Endothelial cell (in vitro differentiated cells): ENCODE data around the gene RAD51B. TPM values are rescaled to one million over a fixed set of nuclear protein-coding genes. Genes with fewer than 3 reads are reported as not detected.

Source experiments
- DNase-seq: peaks from one replicate; pipeline ENCODE4 v3.0.0; 2021; ENCODE audit warnings: low spot score
- H3K27ac Mint-ChIP-seq: one replicate; pipeline ENCODE4 v1.8.0; 2021; ENCODE audit warnings: mixed read lengths, inconsistent platforms; ENCODE audit not compliant: unreplicated experiment
- H3K27me3 Mint-ChIP-seq: one replicate; pipeline ENCODE4 v1.8.0; 2021; ENCODE audit warnings: mild to moderate bottlenecking, moderate library complexity, mixed read lengths, inconsistent platforms; ENCODE audit not compliant: unreplicated experiment
- H3K36me3 Mint-ChIP-seq: one replicate; pipeline ENCODE4 v1.8.0; 2021; ENCODE audit warnings: mild to moderate bottlenecking, low read depth, mixed read lengths, inconsistent platforms; ENCODE audit not compliant: unreplicated experiment
- H3K4me1 Mint-ChIP-seq: one replicate; pipeline ENCODE4 v1.8.0; 2021; ENCODE audit warnings: mild to moderate bottlenecking, mixed read lengths, inconsistent platforms; ENCODE audit not compliant: unreplicated experiment
- H3K4me3 Mint-ChIP-seq: one replicate; pipeline ENCODE4 v1.8.0; 2021; ENCODE audit warnings: mild to moderate bottlenecking, mixed read lengths, inconsistent platforms; ENCODE audit not compliant: unreplicated experiment
- H3K9me3 Mint-ChIP-seq: one replicate; pipeline ENCODE4 v1.8.0; 2021; ENCODE audit warnings: mixed read lengths, inconsistent platforms; ENCODE audit not compliant: unreplicated experiment
- CTCF ChIP-seq: fragments of 200-600 bp; sonication (generic); IDR thresholded peaks from one replicate; pipeline ENCODE4 v1.5.0; 2021; ENCODE audit warnings: antibody characterized with exemption; ENCODE audit not compliant: unreplicated experiment
- total RNA-seq: library from RNA; stranded (reverse); fragmentation: NEBNext Ultra II Directional; extraction: Animal tissue kit (Norgen Biotek cat#: 25700); gene quantifications from one replicate; pipeline ENCODE4 v1.2.1, GENCODE V29; 2021; ENCODE audit not compliant: unreplicated experiment

The RAD51B gene
- total RNA-seq, 1 donor from 2014 or later, result 23.5 TPM

GRCh38 chr14:68165274-68165843 is 345.8 kb downstream of the RAD51B start:
- Mint-ChIP-seq H3K36me3 (no peaks in the 10 kb centered on the region), H3K27ac (no peak overlapping the region), H3K9me3 (no peaks in the 10 kb centered on the region), H3K4me3 (no peak overlapping the region), H3K4me1 (no peaks in the 10 kb centered on the region), H3K27me3 (no peaks in the 10 kb centered on the region)
- DNase-seq, result no peak
- no peak for TF ChIP-seq CTCF

DNA sequence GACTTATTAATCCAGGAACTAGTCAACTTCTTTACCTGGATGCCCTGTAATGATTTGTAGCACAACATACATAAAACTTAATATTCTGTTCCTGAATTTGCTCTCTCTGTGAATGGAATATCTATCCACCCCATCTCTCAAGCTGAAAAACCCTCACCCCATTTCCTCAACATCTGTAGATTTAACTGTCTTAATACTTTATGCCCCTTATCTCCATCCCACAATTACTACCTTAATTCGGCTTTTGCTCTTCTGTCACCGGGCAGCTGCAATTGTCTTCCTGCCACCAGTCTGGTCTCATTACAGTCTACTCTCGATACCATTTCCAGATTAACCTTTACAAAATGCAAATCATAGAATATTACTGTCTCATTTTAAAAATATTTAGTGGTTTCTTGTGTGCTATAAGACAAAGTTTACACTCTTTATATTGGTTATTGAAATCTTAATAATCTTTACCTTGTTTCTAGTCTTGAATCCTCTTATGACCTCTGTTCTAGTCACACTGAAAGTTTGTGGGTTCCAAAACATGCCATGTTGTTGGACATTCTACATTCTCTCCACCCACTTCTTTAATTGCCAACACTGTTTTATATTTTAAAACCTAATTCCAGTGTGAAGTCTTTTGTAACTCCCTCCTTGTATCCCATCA is 347.3 kb downstream of the RAD51B start:
- no peaks in the 10 kb centered on the region for H3K4me1 Mint-ChIP-seq
- no peaks in the 10 kb centered on the region for H3K36me3 Mint-ChIP-seq
- no peaks in the 10 kb centered on the region for H3K9me3 Mint-ChIP-seq
- DNase-seq, result no peak
- no peaks in the 10 kb centered on the region for H3K27me3 Mint-ChIP-seq
- H3K27ac Mint-ChIP-seq, result no peak overlapping the region
- no peak overlapping the region for H3K4me3 Mint-ChIP-seq
- no peak for TF ChIP-seq CTCF

- no peaks in the 10 kb centered on the region for H3K4me1 Mint-ChIP-seq
- H3K27ac Mint-ChIP-seq, result no peak overlapping the region
- H3K4me3 Mint-ChIP-seq, result no peak overlapping the region
- H3K9me3 Mint-ChIP-seq, result no peaks in the 10 kb centered on the region
- no peak for DNase-seq
- no peak for TF ChIP-seq CTCF
- no peaks in the 10 kb centered on the region for H3K27me3 Mint-ChIP-seq
- no peaks in the 10 kb centered on the region for H3K36me3 Mint-ChIP-seq
Observed at GRCh38 chr14:68167383-68168087, 348.0 kb downstream of the RAD51B start.

- DNase-seq, result no peak
- Mint-ChIP-seq H3K4me3 (no peak overlapping the region), H3K9me3 (no peaks in the 10 kb centered on the region), H3K36me3 (no peaks in the 10 kb centered on the region), H3K27me3 (no peaks in the 10 kb centered on the region), H3K27ac (no peak overlapping the region), H3K4me1 (no peaks in the 10 kb centered on the region)
- TF ChIP-seq CTCF, result no peak
Observed at GRCh38 chr14:68168460-68169109, 349.0 kb downstream of the RAD51B start.
